Measurements from ENCODE around the gene GPLD1.
"Not testable (repeated sequence)": the region's sequence is repeated elsewhere in the genome, so short reads cannot be mapped to it uniquely, and the experiment has no call there.

Gene GPLD1

GRCh38 chr6:24513602-24514001 lies 24.2 kb upstream of the GPLD1 start:
- H3K4me3 ChIP-seq (ENCODE audit: low read length) = no peak overlapping the region
- H3K27me3 ChIP-seq (ENCODE audit: insufficient read depth, low read length) = no peaks in the 10 kb centered on the region
- H3K36me3 ChIP-seq (ENCODE audit: insufficient read depth, low read length) = peaks cover 3% of the 10 kb centered on the region
- no peak overlapping the region for H2AFZ ChIP-seq (ENCODE audit: low read depth, low read length)
- H3K9me3 ChIP-seq (ENCODE audit: low read length) = no peaks in the 10 kb centered on the region
- no peaks in the 10 kb centered on the region for H3K4me1 ChIP-seq (ENCODE audit: insufficient read depth, low read length)

GRCh38 chr6:24511976-24512375 lies 22.6 kb upstream of the GPLD1 start:
- not testable (repeated sequence) for H3K4me3 ChIP-seq (ENCODE audit: low read length); H3K27me3 ChIP-seq (ENCODE audit: insufficient read depth, low read length); H3K9me3 ChIP-seq (ENCODE audit: low read length); H3K36me3 ChIP-seq (ENCODE audit: insufficient read depth, low read length); H3K4me1 ChIP-seq (ENCODE audit: insufficient read depth, low read length); H2AFZ ChIP-seq (ENCODE audit: low read depth, low read length)

GRCh38 chr6:24506814-24507520 lies 17.6 kb upstream of the GPLD1 start:
- H3K4me1 ChIP-seq (ENCODE audit: insufficient read depth, low read length) = no peaks in the 10 kb centered on the region
- no peak overlapping the region for H3K4me3 ChIP-seq (ENCODE audit: low read length)
- H2AFZ ChIP-seq (ENCODE audit: low read depth, low read length) = no peak overlapping the region
- no peaks in the 10 kb centered on the region for H3K27me3 ChIP-seq (ENCODE audit: insufficient read depth, low read length)
- peaks cover 4% of the 10 kb centered on the region for H3K9me3 ChIP-seq (ENCODE audit: low read length)
- H3K36me3 ChIP-seq (ENCODE audit: insufficient read depth, low read length) = peaks cover 2% of the 10 kb centered on the region

- Histone ChIP-seq H2AFZ (ENCODE audit: low read depth, low read length) (no peak overlapping the region), H3K36me3 (ENCODE audit: insufficient read depth, low read length) (peaks cover 2% of the 10 kb centered on the region)
These were observed 15.5 kb upstream of the GPLD1 start for GRCh38 chr6:24504649-24505586.

DNA sequence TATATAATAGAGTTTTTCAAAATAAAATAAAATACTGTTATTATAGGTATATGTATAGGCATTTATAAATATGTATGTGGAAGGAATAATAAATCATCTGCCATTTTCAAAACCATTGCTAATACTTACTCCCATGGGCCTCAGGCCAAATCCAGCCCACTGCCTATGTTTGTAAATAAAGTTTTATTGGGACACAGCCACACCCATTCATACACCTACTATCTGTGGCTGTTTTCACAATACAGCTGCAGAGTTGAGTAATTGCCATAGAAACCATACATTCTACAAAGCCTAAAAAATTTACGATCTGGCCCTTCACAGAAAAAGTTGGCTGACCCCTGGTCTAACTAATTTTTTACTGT lies 14.9 kb upstream of the GPLD1 start:
- Histone ChIP-seq H3K9me3 (ENCODE audit: low read length) (peaks cover 4% of the 10 kb centered on the region), H3K36me3 (ENCODE audit: insufficient read depth, low read length) (peaks cover 2% of the 10 kb centered on the region), H3K27me3 (ENCODE audit: insufficient read depth, low read length) (no peaks in the 10 kb centered on the region), H2AFZ (ENCODE audit: low read depth, low read length) (no peak overlapping the region), H3K4me3 (ENCODE audit: low read length) (no peak overlapping the region), H3K4me1 (ENCODE audit: insufficient read depth, low read length) (no peaks in the 10 kb centered on the region)

More at GRCh38 chr6:24504649-24505586, 15.5 kb upstream of the GPLD1 start:
- Histone ChIP-seq H3K4me1 (ENCODE audit: insufficient read depth, low read length) (no peaks in the 10 kb centered on the region), H3K27me3 (ENCODE audit: insufficient read depth, low read length) (no peaks in the 10 kb centered on the region), H3K4me3 (ENCODE audit: low read length) (no peak overlapping the region), H3K9me3 (ENCODE audit: low read length) (peaks cover 4% of the 10 kb centered on the region)

GRCh38 chr6:24501914-24502313 lies 12.5 kb upstream of the GPLD1 start:
- peaks cover 1% of the 10 kb centered on the region for H3K9me3 ChIP-seq (ENCODE audit: low read length)
- no peak overlapping the region for H3K4me3 ChIP-seq (ENCODE audit: low read length)
- no peaks in the 10 kb centered on the region for H3K4me1 ChIP-seq (ENCODE audit: insufficient read depth, low read length)
- no peaks in the 10 kb centered on the region for H3K27me3 ChIP-seq (ENCODE audit: insufficient read depth, low read length)
- no peak overlapping the region for H2AFZ ChIP-seq (ENCODE audit: low read depth, low read length)
- H3K36me3 ChIP-seq (ENCODE audit: insufficient read depth, low read length) = peaks cover 6% of the 10 kb centered on the region

GRCh38 chr6:24501374-24501773 lies 12.0 kb upstream of the GPLD1 start:
- Histone ChIP-seq H3K9me3 (ENCODE audit: low read length) (no peaks in the 10 kb centered on the region), H3K4me3 (ENCODE audit: low read length) (no peak overlapping the region), H3K27me3 (ENCODE audit: insufficient read depth, low read length) (no peaks in the 10 kb centered on the region), H3K4me1 (ENCODE audit: insufficient read depth, low read length) (no peaks in the 10 kb centered on the region), H2AFZ (ENCODE audit: low read depth, low read length) (no peak overlapping the region), H3K36me3 (ENCODE audit: insufficient read depth, low read length) (peaks cover 6% of the 10 kb centered on the region)

- H3K36me3 ChIP-seq (ENCODE audit: insufficient read depth, low read length) = peaks cover 6% of the 10 kb centered on the region
- no peak overlapping the region for H2AFZ ChIP-seq (ENCODE audit: low read depth, low read length)
- peaks cover under 1% of the 10 kb centered on the region for H3K4me1 ChIP-seq (ENCODE audit: insufficient read depth, low read length)
- H3K9me3 ChIP-seq (ENCODE audit: low read length) = no peaks in the 10 kb centered on the region
- no peaks in the 10 kb centered on the region for H3K27me3 ChIP-seq (ENCODE audit: insufficient read depth, low read length)
- H3K4me3 ChIP-seq (ENCODE audit: low read length) = no peak overlapping the region
These were observed 11.3 kb upstream of the GPLD1 start for GRCh38 chr6:24500683-24501082.

DNA sequence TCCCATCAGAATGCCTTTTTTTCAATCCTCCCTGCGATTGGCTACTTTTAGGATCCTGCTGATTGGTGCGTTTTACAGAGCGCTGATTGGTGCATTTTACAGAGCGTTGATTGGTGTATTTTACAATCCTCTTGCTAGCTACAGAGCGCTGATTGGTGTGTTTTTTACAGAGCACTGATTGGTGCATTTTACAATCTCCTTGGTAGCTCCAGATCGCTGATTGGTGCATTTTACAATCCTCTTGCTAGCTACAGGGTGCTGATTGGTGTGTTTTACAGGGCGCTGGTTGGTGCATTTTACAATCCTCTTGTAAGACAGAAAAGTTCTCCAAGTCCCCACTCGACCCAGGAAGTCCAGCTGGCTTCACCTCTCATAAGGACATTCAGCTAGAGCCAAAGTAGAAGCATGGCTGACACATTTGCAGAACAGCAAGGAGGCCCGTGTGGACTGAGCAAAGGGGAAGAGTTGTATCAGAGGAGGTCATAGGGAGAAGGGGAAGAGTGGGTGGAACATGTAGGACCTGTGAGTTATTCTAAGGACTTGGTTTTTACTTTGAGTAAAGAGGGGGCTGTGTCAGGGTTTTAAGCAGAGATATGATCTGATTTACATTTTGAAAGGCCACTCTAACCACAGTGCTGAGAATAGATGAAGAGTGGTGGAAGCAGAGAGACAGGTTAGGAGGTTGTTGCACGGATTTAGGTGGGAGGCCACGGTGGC lies 8.0 kb upstream of the GPLD1 start:
- H3K4me1 ChIP-seq (ENCODE audit: insufficient read depth, low read length) = peaks cover 6% of the 10 kb centered on the region
- H3K36me3 ChIP-seq (ENCODE audit: insufficient read depth, low read length) = peaks cover 3% of the 10 kb centered on the region
- H3K4me3 ChIP-seq (ENCODE audit: low read length) = no peak overlapping the region
- no peaks in the 10 kb centered on the region for H3K9me3 ChIP-seq (ENCODE audit: low read length)
- H3K27me3 ChIP-seq (ENCODE audit: insufficient read depth, low read length) = no peaks in the 10 kb centered on the region
- H2AFZ ChIP-seq (ENCODE audit: low read depth, low read length) = no peak overlapping the region

GRCh38 chr6:24494821-24495795 lies 5.7 kb upstream of the GPLD1 start, which contains the start of gene ALDH5A1:
Gene ALDH5A1, plus strand, starts transcription at chr6:24494969. Its CDS starts 28 bp downstream, at chr6:24494997.
- peaks cover 6% of the 10 kb centered on the region for H3K4me1 ChIP-seq (ENCODE audit: insufficient read depth, low read length)
- peaks cover 3% of the 10 kb centered on the region for H3K36me3 ChIP-seq (ENCODE audit: insufficient read depth, low read length)
- H3K9me3 ChIP-seq (ENCODE audit: low read length) = no peaks in the 10 kb centered on the region
- no peaks in the 10 kb centered on the region for H3K27me3 ChIP-seq (ENCODE audit: insufficient read depth, low read length)
- H2AFZ ChIP-seq (ENCODE audit: low read depth, low read length) = peak within 1 kb of the TSS; percentile 83
- H3K4me3 ChIP-seq (ENCODE audit: low read length) = peak within 1 kb of the TSS; percentile 74

DNA sequence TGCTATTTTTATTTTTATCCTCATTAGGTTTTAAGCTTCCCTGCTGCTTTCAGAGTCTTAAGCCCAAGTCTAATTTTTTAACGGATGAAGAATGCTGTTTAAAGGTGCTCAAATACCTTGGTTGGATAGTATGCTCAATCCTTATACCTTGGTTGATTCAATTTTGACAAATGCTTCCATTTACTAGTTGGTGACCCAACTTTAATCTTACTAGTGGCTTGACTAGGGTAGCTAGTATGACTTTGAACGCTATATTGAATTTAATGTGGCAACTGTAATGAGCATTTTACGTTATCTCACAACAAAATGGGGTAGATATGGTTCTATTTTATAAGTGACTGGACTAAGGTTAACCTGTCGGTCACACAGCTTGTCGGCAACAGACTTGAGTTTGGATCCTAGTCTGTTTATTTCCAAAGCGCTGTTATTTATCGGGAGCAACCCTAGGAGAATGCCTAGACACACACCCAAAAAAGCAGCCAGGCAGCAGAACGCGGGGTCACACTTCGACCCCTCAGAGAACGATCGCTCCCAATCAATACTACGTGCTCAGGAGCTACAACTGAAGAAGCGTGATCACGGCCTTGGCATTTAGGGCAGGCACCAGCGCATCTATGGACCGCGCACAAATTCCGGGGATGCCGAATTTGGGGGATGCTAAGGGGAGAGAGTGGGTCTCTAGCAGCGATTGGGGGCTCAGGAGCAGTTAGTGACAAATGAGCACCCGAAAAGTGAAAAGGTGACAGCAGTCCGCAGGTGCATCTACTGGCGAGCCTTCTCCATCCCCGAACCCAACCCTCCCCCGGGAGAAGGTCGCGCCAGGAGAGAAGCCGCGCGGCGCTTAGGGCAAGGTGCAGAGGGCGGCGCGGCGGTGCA lies 4.8 kb upstream of the GPLD1 start:
- no peaks in the 10 kb centered on the region for H3K9me3 ChIP-seq (ENCODE audit: low read length)
- H2AFZ ChIP-seq (ENCODE audit: low read depth, low read length) = peak overlapping the region; percentile 83
- peaks cover 6% of the 10 kb centered on the region for H3K4me1 ChIP-seq (ENCODE audit: insufficient read depth, low read length)
- H3K4me3 ChIP-seq (ENCODE audit: low read length) = peak overlapping the region; percentile 74
- no peaks in the 10 kb centered on the region for H3K27me3 ChIP-seq (ENCODE audit: insufficient read depth, low read length)
- H3K36me3 ChIP-seq (ENCODE audit: insufficient read depth, low read length) = peaks cover 3% of the 10 kb centered on the region
